Brain pericyte (primary cell): ENCODE measurements around the gene ARHGAP33.

Experiments
- DNase-seq: peaks from one replicate; pipeline ENCODE4 v3.0.0-alpha.2; 2012; ENCODE audit warnings: low read depth, low spot score

ARHGAP33 gene

GRCh38 chr19:35775298-35776101 lies at the start of gene ARHGAP33:
Gene ARHGAP33 (plus strand): TSS chr19:35775564. CDS start chr19:35775659, 95 bp downstream.
- peak; percentile 83 for DNase-seq

- no peak for DNase-seq
Measured at GRCh38 chr19:35727053-35727955, 48.1 kb upstream of the ARHGAP33 start.

GRCh38 chr19:35727956-35728706 lies 47.2 kb upstream of the ARHGAP33 start:
- no peak for DNase-seq

GRCh38 chr19:35729021-35729420 lies 46.3 kb upstream of the ARHGAP33 start:
- no peak for DNase-seq

GRCh38 chr19:35729763-35730162 lies 45.6 kb upstream of the ARHGAP33 start:
- no peak for DNase-seq

- DNase-seq: no peak
Measured at GRCh38 chr19:35730326-35730725, 45.0 kb upstream of the ARHGAP33 start.

- DNase-seq: no peak
Measured at GRCh38 chr19:35731353-35731752, 44.0 kb upstream of the ARHGAP33 start.

GRCh38 chr19:35731779-35732405 lies 43.5 kb upstream of the ARHGAP33 start:
- DNase-seq: no peak

GRCh38 chr19:35732540-35733179 lies 42.7 kb upstream of the ARHGAP33 start:
- DNase-seq: no peak

- DNase-seq: no peak
Measured at GRCh38 chr19:35733180-35734125, 41.9 kb upstream of the ARHGAP33 start.

- DNase-seq: no peak
Measured at GRCh38 chr19:35734273-35734672, 41.1 kb upstream of the ARHGAP33 start.

GRCh38 chr19:35734889-35735288 lies 40.5 kb upstream of the ARHGAP33 start:
- DNase-seq: no peak

- DNase-seq: no peak
Measured at GRCh38 chr19:35736913-35737886, 38.2 kb upstream of the ARHGAP33 start.

GRCh38 chr19:35738021-35738886 lies 37.1 kb upstream of the ARHGAP33 start:
- no peak for DNase-seq

GRCh38 chr19:35738887-35739229 lies 36.5 kb upstream of the ARHGAP33 start:
- no peak for DNase-seq

- no peak for DNase-seq
Measured at GRCh38 chr19:35739275-35740107, 35.9 kb upstream of the ARHGAP33 start.

- no peak for DNase-seq
Measured at GRCh38 chr19:35740108-35740422, 35.3 kb upstream of the ARHGAP33 start.
